ENCODE measurements around the gene APOC4. TPM values are rescaled to one million over a fixed set of nuclear protein-coding genes. Genes with fewer than 3 reads are reported as not detected.
A peak's percentile ranks its signal among the peaks of the same experiment; 100 is the strongest.
"Not testable (repeated sequence)": the region's sequence is repeated elsewhere in the genome, so short reads cannot be mapped to it uniquely, and the experiment has no call there.

APOC4 gene
- total and polyA plus RNA-seq, 4 donors = 1.0 to 420 (median 275) TPM

DNA sequence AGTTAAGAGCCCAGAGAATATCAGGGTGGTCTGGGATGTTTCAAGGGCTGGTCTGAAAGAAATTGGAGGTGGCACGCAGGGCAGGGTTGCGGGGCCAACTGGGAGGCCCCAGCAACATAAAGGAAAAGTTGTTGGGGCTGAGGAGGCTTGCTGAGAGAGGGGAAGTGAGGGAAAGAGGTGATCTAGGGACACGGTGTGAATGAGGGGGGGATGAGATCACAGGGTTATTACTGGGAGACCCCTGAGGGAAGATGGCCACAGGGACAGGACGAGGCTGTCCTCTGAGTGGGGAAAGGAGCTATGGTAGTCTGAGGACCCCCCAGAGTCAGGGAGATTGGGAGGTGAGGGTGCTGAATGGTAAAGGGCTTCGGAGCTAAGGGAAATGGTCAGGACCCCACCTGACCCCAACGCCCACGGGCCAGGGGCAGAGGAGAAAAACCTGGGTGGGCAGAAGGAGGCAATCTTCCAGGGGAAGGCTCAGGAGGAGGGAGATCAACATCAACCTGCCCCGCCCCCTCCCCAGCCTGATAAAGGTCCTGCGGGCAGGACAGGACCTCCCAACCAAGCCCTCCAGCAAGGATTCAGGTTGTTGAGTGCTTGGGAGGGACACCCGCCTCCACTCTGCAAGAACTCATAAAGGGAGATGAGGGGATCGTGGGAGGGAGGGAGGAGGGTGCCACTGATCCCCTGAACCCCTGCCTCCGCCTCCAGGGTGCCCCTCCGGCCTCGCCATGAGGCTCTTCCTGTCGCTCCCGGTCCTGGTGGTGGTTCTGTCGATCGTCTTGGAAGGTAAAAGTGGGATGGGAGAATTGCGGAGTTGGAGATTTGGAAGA lies 15.6 kb upstream of the APOC4 start:
- WGBS = 29% methylated on average over 18 of the region's 19 CpGs
- H3K9ac ChIP-seq (ENCODE audit: low read depth in 1 of 2, low read length in 2 of 2) = peak overlapping the region in 1 of 2 donors; percentile 59
- not testable (repeated sequence) for DNase-seq (ENCODE audit: low spot score); H3K27me3 ChIP-seq (ENCODE audit: control insufficient read depth in 4 of 4, insufficient read depth in 4 of 4, low read length in 3 of 4); H3K9me3 ChIP-seq (ENCODE audit: control insufficient read depth in 4 of 4, low read length in 3 of 4); H3K36me3 ChIP-seq (ENCODE audit: control insufficient read depth in 4 of 4, insufficient read depth in 3 of 4, low read depth in 1 of 4, low read length in 3 of 4)
- peak overlapping the region; percentile 94 to 95 for H3K27ac ChIP-seq (ENCODE audit: low read depth in 1 of 2, low read length in 2 of 2)
- peak overlapping the region in 2 of 3 donors; percentile 38 to 63 for H3K4me3 ChIP-seq (ENCODE audit: low read depth in 1 of 3, low read length in 3 of 3)
- H3K4me1 ChIP-seq (ENCODE audit: control insufficient read depth in 4 of 4, insufficient read depth in 4 of 4, low read length in 3 of 4) = peaks cover 25 to 63% (median 46%) of the 10 kb centered on the region in 4 donors

GRCh38 chr19:44927746-44928145 lies 14.3 kb upstream of the APOC4 start:
- no peak for DNase-seq (ENCODE audit: low spot score)
- peaks cover 25 to 65% (median 47%) of the 10 kb centered on the region in 4 donors for H3K4me1 ChIP-seq (ENCODE audit: control insufficient read depth in 4 of 4, insufficient read depth in 4 of 4, low read length in 3 of 4)
- H3K9ac ChIP-seq (ENCODE audit: low read depth in 1 of 2, low read length in 2 of 2) = peak overlapping the region in 1 of 2 donors; percentile 59
- no peaks in the 10 kb centered on the region for H3K9me3 ChIP-seq (ENCODE audit: control insufficient read depth in 4 of 4, low read length in 3 of 4)
- no peaks in the 10 kb centered on the region for H3K27me3 ChIP-seq (ENCODE audit: control insufficient read depth in 4 of 4, insufficient read depth in 4 of 4, low read length in 3 of 4)
- no peak for TF ChIP-seq TAF1 (conservative IDR thresholded peaks at IDR 0.05)
- TF ChIP-seq YY1 (IDR thresholded peaks at IDR 0.05) = no peak
- TF ChIP-seq HNF4A (conservative IDR thresholded peaks at IDR 0.05) = no peak
- TF ChIP-seq REST (IDR thresholded peaks at IDR 0.05) = no peak
- TF ChIP-seq RAD21 (IDR thresholded peaks at IDR 0.05) = no peak
- TF ChIP-seq, protein P1, sequence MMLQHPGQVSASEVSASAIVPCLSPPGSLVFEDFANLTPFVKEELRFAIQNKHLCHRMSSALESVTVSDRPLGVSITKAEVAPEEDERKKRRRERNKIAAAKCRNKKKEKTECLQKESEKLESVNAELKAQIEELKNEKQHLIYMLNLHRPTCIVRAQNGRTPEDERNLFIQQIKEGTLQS (IDR thresholded peaks at IDR 0.05) = no peak
- TF ChIP-seq NR2F2 (IDR thresholded peaks at IDR 0.05) = no peak
- no peak for TF ChIP-seq CTCF (IDR thresholded peaks at IDR 0.05; ENCODE audit: low read depth, low read length, missing input control)
- no peak for TF ChIP-seq SP1 (IDR thresholded peaks at IDR 0.05)
- no peak for TF ChIP-seq EGR1 (IDR thresholded peaks at IDR 0.05; ENCODE audit: low read depth in 2 of 2)
- TF ChIP-seq GABPA (IDR thresholded peaks at IDR 0.05 in 1 of 2, conservative IDR thresholded peaks at IDR 0.05 in 1 of 2) = no peak
- TF ChIP-seq MAX (IDR thresholded peaks at IDR 0.05) = no peak
- TF ChIP-seq RXRA (IDR thresholded peaks at IDR 0.05) = no peak
- TF ChIP-seq FOXA2 (IDR thresholded peaks at IDR 0.05) = no peak
- TF ChIP-seq, protein P2, sequence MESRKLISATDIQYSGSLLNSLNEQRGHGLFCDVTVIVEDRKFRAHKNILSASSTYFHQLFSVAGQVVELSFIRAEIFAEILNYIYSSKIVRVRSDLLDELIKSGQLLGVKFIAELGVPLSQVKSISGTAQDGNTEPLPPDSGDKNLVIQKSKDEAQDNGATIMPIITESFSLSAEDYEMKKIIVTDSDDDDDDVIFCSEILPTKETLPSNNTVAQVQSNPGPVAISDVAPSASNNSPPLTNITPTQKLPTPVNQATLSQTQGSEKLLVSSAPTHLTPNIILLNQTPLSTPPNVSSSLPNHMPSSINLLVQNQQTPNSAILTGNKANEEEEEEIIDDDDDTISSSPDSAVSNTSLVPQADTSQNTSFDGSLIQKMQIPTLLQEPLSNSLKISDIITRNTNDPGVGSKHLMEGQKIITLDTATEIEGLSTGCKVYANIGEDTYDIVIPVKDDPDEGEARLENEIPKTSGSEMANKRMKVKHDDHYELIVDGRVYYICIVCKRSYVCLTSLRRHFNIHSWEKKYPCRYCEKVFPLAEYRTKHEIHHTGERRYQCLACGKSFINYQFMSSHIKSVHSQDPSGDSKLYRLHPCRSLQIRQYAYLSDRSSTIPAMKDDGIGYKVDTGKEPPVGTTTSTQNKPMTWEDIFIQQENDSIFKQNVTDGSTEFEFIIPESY (IDR thresholded peaks at IDR 0.05) = no peak
- no peak for TF ChIP-seq JUND (IDR thresholded peaks at IDR 0.05)
- TF ChIP-seq HNF4G (IDR thresholded peaks at IDR 0.05) = no peak
- peak overlapping the region; percentile 94 to 95 for H3K27ac ChIP-seq (ENCODE audit: low read depth in 1 of 2, low read length in 2 of 2)
- 29% methylated on average over 5 of the region's 5 CpGs for WGBS
- peak overlapping the region in 2 of 3 donors; percentile 38 to 63 for H3K4me3 ChIP-seq (ENCODE audit: low read depth in 1 of 3, low read length in 3 of 3)
- no peaks in the 10 kb centered on the region for H3K36me3 ChIP-seq (ENCODE audit: control insufficient read depth in 4 of 4, insufficient read depth in 3 of 4, low read depth in 1 of 4, low read length in 3 of 4)

All from liver (tissue), 9 donors.